Measurements from ENCODE around the gene CBLB. TPM values are rescaled to one million over a fixed set of nuclear protein-coding genes. Genes with fewer than 3 reads are reported as not detected.

CBLB gene
- total RNA-seq, 1 donor from 2014 or later, result 60.3 TPM

DNA sequence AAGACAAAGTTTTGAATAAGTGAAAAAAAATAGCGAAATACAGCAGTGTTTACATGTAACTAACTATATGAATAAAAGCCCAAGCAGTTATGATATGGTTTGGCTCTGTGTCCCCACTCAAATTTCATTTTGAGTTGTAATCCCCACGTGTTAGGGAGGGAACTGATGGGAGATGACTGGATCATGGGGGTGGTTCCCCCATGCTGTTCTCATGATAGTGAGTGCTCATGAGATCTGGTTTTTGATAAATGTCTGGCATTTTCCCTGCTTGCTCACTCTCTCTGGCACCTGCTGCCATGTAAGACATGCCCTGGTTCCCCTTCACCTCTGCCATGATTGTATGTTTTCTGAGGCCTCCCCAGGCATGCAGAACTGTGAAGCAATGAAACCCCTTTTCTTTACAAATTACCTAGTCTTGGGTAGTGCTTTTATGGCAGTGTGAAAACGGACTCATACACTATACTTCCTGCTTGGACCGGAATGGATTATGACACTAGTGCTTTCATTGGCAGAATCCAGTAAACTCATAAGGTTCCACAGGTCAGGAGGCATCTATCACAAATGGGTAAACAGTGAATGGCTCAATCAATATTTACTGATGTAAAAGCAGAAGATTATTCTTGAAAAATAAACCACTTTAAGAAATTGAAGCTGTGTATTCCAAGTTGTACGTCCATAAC is 192.1 kb downstream of the CBLB start:
- intact Hi-C loops (cut with micrococcal nuclease), result no loop called here
- DNase-seq (no peak), ATAC-seq (no peak)

DNA sequence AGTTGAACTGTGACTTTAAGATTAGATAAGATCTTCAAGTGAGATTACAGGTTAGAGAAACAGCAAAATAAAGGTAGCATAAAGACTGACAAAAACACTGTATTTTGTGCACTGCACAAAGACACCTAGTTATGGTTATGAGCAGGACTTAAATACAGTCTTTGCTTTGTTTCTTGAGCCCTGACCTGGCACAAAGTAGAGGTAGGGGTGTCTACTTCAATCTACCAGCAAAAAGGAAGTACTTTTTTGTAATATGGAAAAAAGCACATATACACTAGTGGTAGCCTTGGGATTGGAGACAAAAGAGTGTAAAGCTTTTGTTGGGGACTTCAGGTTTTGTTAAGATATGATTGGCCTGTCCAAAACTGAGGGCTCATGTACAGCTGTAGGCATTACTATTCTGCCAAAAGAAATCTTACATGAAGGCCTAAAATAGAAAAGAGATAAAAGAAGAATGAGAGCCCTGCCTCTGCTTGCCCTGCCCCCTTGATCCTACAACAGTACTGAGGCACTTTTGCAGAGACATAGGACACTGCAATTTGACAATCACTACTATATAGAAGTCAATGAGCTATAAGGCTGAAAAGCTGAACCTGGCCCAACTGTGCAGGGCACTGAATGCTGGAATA is 194.3 kb downstream of the CBLB start:
- DNase-seq, result peak; percentile 31
- peak; percentile 97 for ATAC-seq
- intact Hi-C loops (cut with micrococcal nuclease), result no loop called here

DNA sequence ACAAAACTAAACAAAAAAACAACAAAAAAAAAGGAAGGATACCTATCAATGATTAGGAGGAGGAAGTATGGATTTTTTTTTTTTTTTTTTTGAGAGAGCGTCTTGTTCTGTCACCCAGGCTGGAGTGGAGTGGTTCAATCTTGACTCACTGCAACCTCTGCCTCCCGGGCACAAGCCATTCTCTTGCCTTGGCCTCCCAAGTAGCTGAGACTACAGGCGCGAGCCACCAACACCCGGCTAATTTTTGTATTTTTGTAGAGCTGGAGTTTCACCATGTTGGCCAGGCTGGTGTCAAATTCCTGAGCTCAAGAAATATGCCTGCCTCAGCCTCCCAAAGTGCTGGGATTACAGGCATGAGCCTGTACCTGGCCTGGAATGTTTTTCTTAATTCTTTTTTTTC is 195.8 kb downstream of the CBLB start:
- DNase-seq (no peak), ATAC-seq (no peak)
- intact Hi-C loops (cut with micrococcal nuclease), result no loop called here

DNA sequence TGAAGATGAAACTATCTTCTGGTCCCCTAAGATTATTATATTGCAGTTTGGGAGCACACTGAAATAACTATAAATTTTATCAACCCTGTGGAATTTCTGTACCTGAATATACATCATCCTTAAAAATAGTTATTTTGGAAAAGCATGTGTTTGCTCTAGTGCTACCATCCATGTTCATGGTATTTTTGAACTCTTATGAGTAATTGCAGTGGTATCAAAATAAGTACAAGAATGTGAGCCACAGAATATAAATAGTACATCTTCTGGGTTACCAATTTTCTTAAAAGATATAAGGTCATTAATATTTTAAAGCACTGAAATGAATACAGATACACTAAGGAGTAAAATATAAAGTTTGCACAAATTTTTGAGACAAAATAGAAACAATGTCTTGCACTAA is 206.5 kb downstream of the CBLB start:
- intact Hi-C loops (cut with micrococcal nuclease), result no loop called here
- ATAC-seq (no peak), DNase-seq (no peak)

DNA sequence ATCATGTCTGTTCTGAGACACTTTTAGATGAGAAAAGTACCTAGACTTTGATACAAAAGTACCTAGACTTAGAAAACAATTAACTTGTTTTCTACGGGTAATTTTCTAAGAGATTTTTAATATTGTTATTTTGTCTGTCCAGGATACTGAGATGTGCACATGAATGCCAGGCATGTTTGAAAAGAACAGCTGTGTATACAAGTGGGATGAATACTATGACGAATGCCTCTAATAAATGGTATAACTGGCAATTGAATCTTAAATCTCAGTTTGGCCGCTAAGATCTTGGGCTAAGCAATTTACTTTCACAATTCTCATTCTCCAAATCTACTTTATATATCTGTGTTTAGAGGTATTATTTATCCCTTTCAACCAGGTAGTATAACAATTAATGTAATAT is 207.4 kb downstream of the CBLB start:
- intact Hi-C loops (cut with micrococcal nuclease), result no loop called here
- ATAC-seq (no peak), DNase-seq (no peak)

DNA sequence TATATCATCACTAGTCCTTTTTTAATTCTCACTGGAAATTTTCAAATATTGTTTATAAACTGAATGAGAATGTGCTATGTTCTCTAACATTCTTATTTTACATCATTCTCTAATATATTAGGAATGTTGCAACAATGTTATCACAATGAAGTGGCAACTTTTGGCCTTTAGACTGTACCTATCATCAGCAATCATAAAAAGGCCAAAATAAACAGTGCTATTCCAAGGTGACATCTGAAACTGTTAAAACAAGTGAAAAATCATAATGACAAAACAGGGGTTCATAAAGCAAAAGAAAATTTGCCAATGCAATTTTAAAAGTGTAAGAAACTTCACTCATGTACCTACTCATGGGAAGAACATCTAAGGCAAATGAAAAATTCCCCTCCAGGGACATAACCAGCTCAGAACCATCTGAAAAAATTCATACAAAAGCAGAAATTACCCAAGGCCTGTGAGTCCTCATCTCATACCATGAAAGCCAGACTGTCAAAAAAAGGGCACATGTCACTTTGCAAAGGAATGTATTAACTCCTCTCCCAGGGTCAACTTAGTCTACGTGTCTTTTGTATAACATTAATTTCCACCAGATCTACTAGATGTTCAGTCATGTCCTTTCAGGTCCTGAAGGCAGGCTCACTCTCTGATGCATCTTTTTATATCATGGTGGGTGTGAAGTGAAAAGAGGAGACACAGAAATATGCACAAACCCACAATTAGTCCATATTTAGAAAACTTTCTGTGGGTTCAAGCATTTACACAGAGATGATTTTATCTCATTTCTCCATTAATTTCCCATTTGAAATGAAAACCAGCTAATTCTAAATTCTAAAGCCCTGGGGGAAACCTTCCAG is 211.9 kb downstream of the CBLB start:
- intact Hi-C loops (cut with micrococcal nuclease), result no loop called here
- DNase-seq (no peak), ATAC-seq (peak; percentile 23)

DNA sequence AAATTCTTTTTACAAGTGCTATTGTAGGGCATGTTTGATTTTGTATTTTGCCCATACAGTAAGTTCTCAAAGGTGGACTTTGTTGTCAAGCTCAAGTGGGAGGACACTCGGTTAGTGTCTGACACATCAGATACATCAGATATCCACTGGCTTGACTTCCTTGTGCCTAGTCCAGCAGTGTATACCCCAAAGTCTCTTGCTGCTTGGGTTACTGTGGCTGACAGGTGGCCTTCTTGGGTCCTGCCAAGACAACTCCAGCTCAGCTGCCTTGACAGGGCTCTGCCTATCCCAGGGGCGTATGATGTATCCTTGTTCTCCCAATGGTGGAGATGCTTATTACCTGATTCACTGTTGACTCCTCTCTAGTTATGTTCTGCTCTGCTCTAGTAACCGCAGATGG is 214.9 kb downstream of the CBLB start:
- DNase-seq (no peak), ATAC-seq (peak; percentile 25)
- intact Hi-C loops (cut with micrococcal nuclease), result no loop called here

DNA sequence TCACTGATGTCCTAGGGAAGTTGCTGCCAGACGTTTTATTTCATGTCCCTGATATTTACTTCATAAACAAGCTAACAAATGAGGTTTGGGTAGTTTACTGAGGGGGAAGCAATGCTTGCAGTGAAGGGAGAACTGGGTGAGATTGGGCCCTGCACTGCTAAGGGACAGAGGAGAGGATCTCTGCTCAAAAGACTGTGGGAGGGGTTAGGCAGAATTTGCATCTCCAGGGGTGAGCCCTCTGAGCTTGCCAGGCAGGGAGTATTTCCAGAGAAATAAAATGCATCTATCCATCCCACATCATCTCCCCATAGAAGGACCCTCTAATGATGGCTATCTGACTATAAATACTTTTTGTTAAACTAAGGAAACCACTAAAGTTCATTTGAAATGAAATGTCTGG is 215.6 kb downstream of the CBLB start:
- ATAC-seq, result no peak

DNA sequence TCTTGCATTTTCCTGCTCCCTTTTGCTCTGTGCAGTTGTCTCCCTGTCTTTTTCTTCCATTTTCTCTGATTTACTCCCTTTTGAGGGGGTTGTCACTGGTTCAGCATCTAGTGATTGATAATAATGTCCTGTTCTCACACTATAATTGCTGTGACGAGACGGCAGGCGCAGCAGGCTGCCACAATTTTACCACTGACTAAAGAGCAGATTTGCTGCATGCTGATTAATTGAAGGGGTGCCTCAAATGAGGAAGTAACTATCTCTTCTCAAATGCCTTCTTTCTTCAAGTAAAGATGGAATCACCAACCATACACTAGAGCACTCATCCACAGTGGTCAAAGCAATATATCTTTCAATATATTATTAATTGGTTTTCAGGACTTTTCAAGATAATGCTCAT is 219.3 kb downstream of the CBLB start:
- ATAC-seq (no peak), DNase-seq (no peak)
- intact Hi-C loops (cut with micrococcal nuclease), result no loop called here

More for the DNA sequence above, 215.6 kb downstream of the CBLB start:
- intact Hi-C loops (cut with micrococcal nuclease), result no loop called here
- no peak for DNase-seq

DNA sequence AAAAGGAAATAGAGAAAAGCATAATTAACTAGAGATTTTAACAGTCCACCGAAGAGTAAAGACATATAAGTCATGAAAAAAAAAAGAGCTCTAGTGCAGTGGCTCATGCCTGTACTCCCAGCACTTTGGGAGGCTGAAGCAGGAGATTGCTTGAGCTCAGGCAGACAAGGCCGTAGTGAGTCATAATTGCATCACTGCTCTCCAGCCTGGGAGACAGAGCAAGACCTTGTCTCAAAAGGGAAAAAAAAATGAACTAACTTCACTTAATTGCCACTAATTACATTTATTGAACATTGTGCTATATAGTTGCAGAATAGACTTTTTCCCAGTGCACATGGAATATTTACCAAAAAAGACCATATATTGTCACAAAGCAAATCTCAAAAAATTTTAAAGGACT is 221.8 kb downstream of the CBLB start:
- DNase-seq, result no peak
- no peak for ATAC-seq
- intact Hi-C loops (cut with micrococcal nuclease), result no loop called here

DNA sequence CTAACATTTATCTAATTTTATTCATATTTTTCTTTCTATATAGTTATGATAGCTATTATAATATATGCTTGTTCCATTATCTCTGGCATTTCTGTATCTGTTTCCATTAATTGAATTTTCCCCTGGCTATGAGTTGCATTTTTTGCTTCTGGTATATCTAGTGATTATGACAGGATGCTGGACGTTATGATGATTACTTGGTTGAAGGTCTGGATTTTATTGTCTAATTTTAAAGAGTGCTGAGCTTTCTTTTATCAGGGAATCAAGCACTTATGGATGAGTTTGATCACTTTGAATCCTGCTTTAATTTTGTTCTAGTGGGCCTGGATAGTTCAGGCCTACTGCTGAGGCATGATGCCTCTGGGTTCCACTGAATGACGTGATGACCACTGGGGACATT is 229.7 kb downstream of the CBLB start:
- ATAC-seq (no peak), DNase-seq (no peak)
- intact Hi-C loops (cut with micrococcal nuclease), result no loop called here

DNA sequence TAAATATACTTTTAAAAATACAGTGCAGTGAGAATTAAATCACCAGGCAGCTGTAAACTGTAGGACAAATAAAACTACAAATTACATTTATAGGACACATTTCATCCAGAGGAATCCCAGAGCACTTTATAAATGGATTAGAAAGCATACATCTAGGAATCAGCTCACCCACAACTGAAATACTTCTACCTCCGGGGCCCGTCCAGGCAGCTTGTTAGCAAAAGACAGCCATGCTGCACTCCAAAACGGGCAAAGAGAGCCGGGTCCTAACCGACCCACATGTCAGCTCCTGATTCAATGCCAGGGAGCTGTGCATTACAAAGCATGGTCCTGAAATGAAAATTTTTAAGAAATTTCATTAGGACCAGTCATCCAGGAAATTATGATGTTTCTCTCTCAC is 234.1 kb downstream of the CBLB start:
- intact Hi-C loops (cut with micrococcal nuclease), result no loop called here
- no peak for DNase-seq
- ATAC-seq, result no peak

DNA sequence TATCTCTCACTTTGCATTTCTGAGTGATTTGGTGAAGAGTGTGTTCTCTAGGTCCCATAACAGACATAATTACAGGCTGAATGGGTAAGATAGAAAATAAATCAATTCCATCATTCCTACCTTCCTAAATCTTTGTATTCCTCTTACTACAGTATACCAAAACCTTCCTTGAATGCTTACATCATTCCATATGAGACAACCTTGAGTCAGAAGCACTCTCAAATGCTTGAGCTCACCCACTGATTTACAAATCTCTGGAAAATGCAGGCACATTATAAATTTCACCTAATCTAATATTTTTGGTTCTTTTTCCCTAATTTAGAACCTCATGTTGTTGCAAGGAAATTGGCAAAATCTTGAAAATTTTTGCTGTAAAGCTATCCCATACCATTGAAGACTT is 239.1 kb downstream of the CBLB start:
- no peak for DNase-seq
- intact Hi-C loops (cut with micrococcal nuclease), result no loop called here
- ATAC-seq, result no peak

DNA sequence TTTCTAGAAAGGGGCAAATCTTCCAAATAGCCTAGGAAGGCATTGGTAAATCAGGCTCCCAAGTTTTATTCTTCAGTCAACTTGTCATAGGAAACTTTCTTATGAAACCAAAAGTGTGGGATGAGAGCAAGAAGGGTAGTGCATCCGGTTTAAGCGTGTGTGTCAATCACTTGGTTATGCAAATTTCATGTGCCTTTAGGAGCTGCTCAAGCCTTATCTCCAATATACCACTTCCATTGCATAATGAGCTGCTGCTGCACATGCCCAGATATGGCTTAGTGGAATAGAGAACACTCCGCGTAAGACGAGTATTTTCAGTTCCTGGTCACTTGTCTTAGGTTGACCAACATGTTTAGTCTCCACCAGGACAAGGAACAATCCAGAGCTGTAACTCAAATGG is 242.1 kb downstream of the CBLB start:
- DNase-seq (no peak), ATAC-seq (no peak)
- intact Hi-C loops (cut with micrococcal nuclease), result no loop called here

DNA sequence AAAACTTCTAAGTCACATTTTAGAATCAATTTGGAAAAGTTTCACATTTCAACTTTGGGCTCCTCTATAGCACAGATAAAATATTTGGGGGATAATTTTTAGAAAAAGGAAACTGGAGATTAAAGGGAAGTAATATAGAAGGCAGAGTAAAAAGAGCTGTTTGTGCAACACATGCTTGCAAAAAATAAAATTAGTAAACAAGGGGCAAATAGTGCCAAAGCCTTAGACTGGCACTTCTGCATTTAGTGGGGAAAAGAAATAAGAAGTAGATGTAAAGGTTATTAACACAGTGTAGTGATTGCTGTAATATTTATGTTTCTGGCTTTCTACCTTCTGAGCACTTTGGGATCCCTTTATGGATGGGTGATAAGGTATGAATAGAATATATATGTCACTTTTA is 246.6 kb downstream of the CBLB start:
- DNase-seq, result no peak
- no peak for ATAC-seq
- intact Hi-C loops (cut with micrococcal nuclease), result no loop called here

DNA sequence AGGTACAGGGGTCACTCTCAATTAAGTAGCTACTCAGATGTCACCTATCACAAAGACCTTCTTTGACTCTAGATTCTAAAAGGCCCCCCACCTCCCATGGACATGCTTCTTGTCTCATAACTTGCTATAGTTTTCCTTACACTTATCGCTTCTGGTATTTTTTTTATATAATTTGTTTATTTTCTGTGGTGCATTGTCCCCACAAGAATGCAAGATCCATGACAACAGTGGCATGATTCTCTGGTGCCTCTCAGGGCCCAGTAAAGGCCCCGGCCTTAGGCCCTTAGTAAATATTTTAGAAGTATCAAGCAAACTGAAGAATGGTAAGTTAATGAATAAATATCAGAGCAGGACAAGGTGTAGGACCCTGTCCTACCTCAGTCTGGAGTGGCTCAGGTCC is 248.6 kb downstream of the CBLB start:
- DNase-seq, result no peak
- no peak for ATAC-seq
- intact Hi-C loops (cut with micrococcal nuclease), result no loop called here

DNA sequence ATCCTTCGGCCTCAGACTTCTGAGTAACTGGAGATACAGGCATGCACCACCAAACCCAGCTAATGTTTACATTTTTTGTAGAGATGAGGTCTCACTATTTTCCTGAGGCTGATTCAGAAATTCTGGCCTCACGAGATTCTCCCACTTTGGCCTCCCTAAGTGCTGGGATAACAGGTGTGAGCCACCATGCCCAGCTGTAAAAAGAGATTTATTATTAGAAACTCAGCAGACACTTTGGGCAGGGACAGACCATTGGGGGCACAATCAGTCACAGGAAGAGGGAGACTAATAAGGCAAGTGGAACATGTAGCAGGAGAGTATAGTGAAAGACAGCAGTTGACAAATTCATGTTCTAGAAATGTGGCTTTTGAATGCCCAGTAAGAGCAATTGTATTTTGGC is 249.2 kb downstream of the CBLB start:
- ATAC-seq (no peak), DNase-seq (no peak)
- intact Hi-C loops (cut with micrococcal nuclease), result no loop called here

DNA sequence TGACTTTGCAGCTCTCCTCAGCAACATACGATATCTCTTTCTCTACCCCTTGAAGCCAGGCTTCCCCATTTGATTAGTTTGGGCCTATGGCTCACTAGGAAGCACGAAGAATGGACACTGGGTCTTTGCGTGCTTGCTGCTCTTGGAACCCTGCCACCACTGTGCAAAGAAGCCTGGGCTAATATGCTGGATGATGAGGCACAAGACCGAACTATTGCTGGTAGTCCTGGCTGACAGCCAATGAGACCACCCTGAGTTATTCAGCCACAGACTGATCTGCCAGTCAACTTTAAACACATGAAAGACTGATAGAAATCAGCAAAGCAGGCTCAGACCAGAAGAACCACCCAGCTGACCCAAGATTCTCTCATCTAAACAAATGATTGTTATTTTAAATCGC is 250.3 kb downstream of the CBLB start:
- ATAC-seq (no peak), DNase-seq (no peak)
- intact Hi-C loops (cut with micrococcal nuclease), result no loop called here

DNA sequence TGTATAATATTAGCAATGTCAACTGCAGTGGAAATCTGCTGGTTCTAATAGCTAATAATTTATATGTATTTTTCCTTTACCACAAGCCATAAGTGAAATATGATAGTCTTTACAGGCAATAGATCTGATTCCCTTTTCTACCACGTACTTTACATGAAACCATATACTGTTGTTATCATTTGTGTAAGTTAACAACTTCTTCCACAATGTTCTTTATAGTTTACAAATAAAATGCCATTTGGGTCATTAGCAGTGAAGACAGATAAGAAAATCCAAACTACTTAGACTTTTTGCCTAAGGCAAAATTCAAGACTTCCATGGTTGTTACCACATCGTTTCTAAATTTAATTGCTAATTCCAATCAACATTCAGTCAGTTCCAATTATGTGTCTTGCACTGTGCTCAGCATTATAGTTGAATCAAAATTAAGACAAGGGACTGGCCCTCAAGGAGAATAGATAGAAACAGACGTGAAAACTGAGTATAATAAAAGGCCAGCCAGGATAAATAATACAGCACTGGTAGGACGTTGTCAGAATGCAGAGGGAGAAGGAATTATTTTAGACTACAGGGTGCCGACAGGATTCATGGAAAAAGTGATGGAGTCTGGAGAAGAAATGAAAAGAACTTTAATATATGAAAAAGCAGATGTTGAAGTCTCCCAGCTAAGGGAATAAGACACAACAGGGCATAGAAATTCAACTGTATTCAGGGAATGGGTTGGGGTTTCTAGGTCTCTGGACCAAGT is 252.3 kb downstream of the CBLB start:
- DNase-seq (no peak), ATAC-seq (no peak)
- intact Hi-C loops (cut with micrococcal nuclease), result no loop called here

DNA sequence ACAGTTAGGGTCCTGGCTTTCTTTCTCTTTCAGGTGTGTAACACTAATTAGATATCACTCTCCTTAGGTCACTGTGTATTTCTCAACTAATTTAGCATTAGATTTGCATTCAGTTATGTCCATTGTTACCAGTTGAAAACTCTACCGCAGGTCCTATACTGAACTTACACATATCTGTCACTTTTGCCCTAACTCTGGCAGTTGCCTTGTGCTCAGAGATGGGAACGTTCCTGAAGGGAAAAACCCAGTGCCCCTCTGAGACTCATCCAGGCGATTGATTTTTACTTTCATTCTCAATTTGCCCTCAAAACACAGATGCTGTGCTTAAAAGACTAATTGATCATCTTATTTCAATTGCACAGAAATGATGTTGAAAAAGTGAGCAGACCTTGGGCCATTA is 253.0 kb downstream of the CBLB start:
- intact Hi-C loops (cut with micrococcal nuclease), result no loop called here
- no peak for DNase-seq
- no peak for ATAC-seq

Measured in left ventricle myocardium superior (tissue), 1 donor.